Measurements from ENCODE around the gene OR8B8.

DNA sequence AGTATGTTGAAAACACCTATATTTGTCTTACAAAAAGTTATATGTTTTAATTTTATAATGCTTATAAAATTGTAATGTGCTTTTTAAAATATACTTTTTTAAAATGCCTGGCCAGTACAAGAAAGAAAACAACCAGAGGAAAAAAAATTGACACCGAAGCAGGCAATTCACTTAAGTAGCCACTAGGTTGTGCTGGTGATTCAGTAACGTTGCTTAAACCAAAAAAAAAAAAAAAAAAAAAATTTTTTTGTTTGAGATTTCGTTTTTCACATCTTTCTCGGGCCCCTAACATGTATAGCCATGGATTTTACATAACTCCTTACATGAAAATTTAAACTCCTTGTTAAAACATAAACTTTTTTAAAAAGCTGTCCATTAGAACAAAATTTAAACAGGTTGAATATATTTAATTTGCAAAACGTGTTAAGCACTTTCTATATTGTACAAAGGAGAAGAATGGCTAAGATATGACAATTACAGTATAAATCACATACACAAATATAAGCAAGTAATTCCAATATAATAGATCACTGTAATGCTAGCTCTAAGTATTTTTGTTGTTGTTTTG is 30.1 kb downstream of the OR8B8 start:
- no peak for TF ChIP-seq GATA3 (IDR thresholded peaks at IDR 0.05; ENCODE audit: low read depth, low read length)
- TF ChIP-seq GATA2 (IDR thresholded peaks at IDR 0.05; ENCODE audit: low read depth, low read length), result no peak

Measured in SH-SY5Y (cell line).